CD14-positive monocyte (primary cell): ENCODE data around the gene HSBP1L1. TPM values are rescaled to one million over a fixed set of nuclear protein-coding genes. Genes with fewer than 3 reads are reported as not detected.

ENCODE experiments used
- DNase-seq, 3 donors: peaks; one replicate each; pipeline ENCODE4 v3.0.0-alpha.2; 2011 to 2022
- H2AFZ ChIP-seq: 2 replicates; pipeline ENCODE4 v1.6.0; 2012; ENCODE audit warnings: mild to moderate bottlenecking, low read depth, low read length, inconsistent platforms; ENCODE audit not compliant: insufficient read depth, poor library complexity, severe bottlenecking
- H3K27ac ChIP-seq, 2 donors: 1 replicate in 1 of 2; 2 replicates in 1 of 2; pipeline ENCODE4 v1.5.1; 2012 to 2013; ENCODE audit warnings: low read length in 2 of 2, control low read depth in 1 of 2, inconsistent platforms in 1 of 2, low read depth in 1 of 2, mild to moderate bottlenecking in 1 of 2
- H3K27me3 ChIP-seq, 2 donors: one replicate each; pipeline versions ENCODE4 v1.6.0 to v1.6.1; 2011 to 2013; ENCODE audit warnings: low read length in 2 of 2; ENCODE audit not compliant: control insufficient read depth in 2 of 2, insufficient read depth in 2 of 2
- H3K36me3 ChIP-seq, 2 donors: replicated peaks in 1 of 2; 1 replicate in 1 of 2; 2 replicates in 1 of 2; pipeline versions ENCODE4 v1.5.1 to v1.6.1; 2012 to 2013; ENCODE audit warnings: low read length in 2 of 2, control low read depth in 1 of 2, inconsistent platforms in 1 of 2, mild to moderate bottlenecking in 1 of 2; ENCODE audit not compliant: insufficient read depth in 2 of 2, control insufficient read depth in 1 of 2
- H3K4me1 ChIP-seq, 2 donors: 1 replicate in 1 of 2; 2 replicates in 1 of 2; pipeline versions ENCODE4 v1.5.1 to v1.6.1; 2012 to 2013; ENCODE audit warnings: low read length in 2 of 2, control low read depth in 1 of 2, inconsistent platforms in 1 of 2, mild to moderate bottlenecking in 1 of 2, moderate library complexity in 1 of 2; ENCODE audit not compliant: insufficient read depth in 2 of 2, control insufficient read depth in 1 of 2
- H3K4me2 ChIP-seq: replicated peaks from 2 replicates; pipeline ENCODE3; 2012; ENCODE audit warnings: low read length, moderate library complexity, mild to moderate bottlenecking; ENCODE audit not compliant: poor library complexity, severe bottlenecking; ENCODE audit errors: extremely low read depth
- H3K4me3 ChIP-seq, 3 experiments: fragments of 200-600 bp in 1 of 3; sonication (generic) in 1 of 3; replicated peaks in 1 of 3; 1 replicate in 2 of 3; 2 replicates in 1 of 3; pipeline ENCODE4 v1.5.1; 2011 to 2013; ENCODE audit warnings: low read length in 3 of 3, mild to moderate bottlenecking in 3 of 3, control low read depth in 2 of 3, low read depth in 2 of 3, inconsistent platforms in 1 of 3, moderate library complexity in 1 of 3
- H3K79me2 ChIP-seq: 2 replicates; pipeline ENCODE4 v1.6.0; 2012; ENCODE audit warnings: mild to moderate bottlenecking, control low read depth, inconsistent platforms, low read length, moderate library complexity; ENCODE audit not compliant: insufficient read depth
- H3K9ac ChIP-seq: 2 replicates; pipeline ENCODE4 v1.6.0; 2017; ENCODE audit warnings: low read length, mild to moderate bottlenecking; ENCODE audit not compliant: insufficient read depth, poor library complexity, severe bottlenecking
- H3K9me3 ChIP-seq, 2 donors: replicated peaks in 1 of 2; 1 replicate in 1 of 2; 2 replicates in 1 of 2; pipeline versions ENCODE4 v1.5.1 to v1.6.1; 2012 to 2013; ENCODE audit warnings: low read length in 2 of 2, control low read depth in 1 of 2; ENCODE audit not compliant: control insufficient read depth in 1 of 2, insufficient read depth in 1 of 2
- H4K20me1 ChIP-seq: 2 replicates; pipeline ENCODE4 v1.6.0; 2012; ENCODE audit warnings: mild to moderate bottlenecking, low read length, control low read depth, moderate library complexity; ENCODE audit not compliant: insufficient read depth
- H3K27ac Mint-ChIP-seq, 7 donors: one replicate each; pipeline ENCODE4 v1.8.0; 2020; ENCODE audit warnings: mild to moderate bottlenecking in 7 of 7, mixed read lengths in 7 of 7, moderate library complexity in 6 of 7, inconsistent platforms in 2 of 7
- H3K27me3 Mint-ChIP-seq, 3 donors: one replicate each; pipeline ENCODE4 v1.8.0; 2021 to 2022; ENCODE audit warnings: low read depth in 3 of 3, mild to moderate bottlenecking in 3 of 3, mixed read lengths in 3 of 3, moderate library complexity in 3 of 3, inconsistent platforms in 1 of 3
- H3K36me3 Mint-ChIP-seq, 2 donors: one replicate each; pipeline ENCODE4 v1.8.0; 2020; ENCODE audit warnings: mixed read lengths in 2 of 2, inconsistent platforms in 1 of 2, mild to moderate bottlenecking in 1 of 2
- H3K4me1 Mint-ChIP-seq: one replicate; pipeline ENCODE4 v1.8.0; 2020; ENCODE audit warnings: mild to moderate bottlenecking, mixed read lengths
- H3K4me3 Mint-ChIP-seq, 2 donors: one replicate each; pipeline ENCODE4 v1.8.0; 2020; ENCODE audit warnings: mild to moderate bottlenecking in 2 of 2, mixed read lengths in 2 of 2, moderate library complexity in 1 of 2
- H3K9me3 Mint-ChIP-seq, 7 donors: one replicate each; pipeline ENCODE4 v1.8.0; 2020 to 2022; ENCODE audit warnings: mixed read lengths in 7 of 7, mild to moderate bottlenecking in 6 of 7, moderate library complexity in 6 of 7, inconsistent platforms in 2 of 7
- CTCF ChIP-seq: fragments of 200-600 bp; IDR thresholded peaks from one replicate; pipeline ENCODE4 v1.8.0; 2022; ENCODE audit warnings: antibody characterized with exemption, mild to moderate bottlenecking
- WGBS: methylation state at CpG from one replicate; pipeline ENCODE4 v1.1.5; 2013; ENCODE audit warnings: missing lambda C conversion rate; ENCODE audit not compliant: insufficient coverage; 5-methylcytosine and 5-hydroxymethylcytosine counted together
- intact Hi-C, 2 donors: fragments of 100-400 bp; cut with micrococcal nuclease; formaldehyde crosslinking; loops; one replicate each; pipeline versions ENCODE4 v1.15.0 to v1.15.1; 2023
- polyA plus RNA-seq, 3 donors: library from polyadenylated mRNA; depleted of rRNA in 1 of 3; unstranded in 2 of 3; stranded (reverse) in 1 of 3; fragments of 300-500 nt in 2 of 3; fragments of >200 nt in 1 of 3; fragmentation: Illumina TruSeq in 2 of 3; gene quantifications; 1 replicate in 2 of 3; 2 replicates in 1 of 3; pipeline ENCODE4 v1.2.3, GENCODE V29; 2012 to 2021

Gene HSBP1L1
- polyA plus RNA-seq, 3 donors, result 2.5 to 13.2 (median 10.8) TPM

GRCh38 chr18:79932907-79933306 lies 31.5 kb upstream of the HSBP1L1 start:
- peaks cover 89 to 97% of the 10 kb centered on the region in 2 donors for H3K36me3 Mint-ChIP-seq
- Histone ChIP-seq H3K4me1 (no peaks in the 10 kb centered on the region), H3K9ac (no peak overlapping the region), H3K9me3 (peaks cover 64 to 85% of the 10 kb centered on the region in 2 donors), H3K4me2 (no peak overlapping the region), H3K79me2 (peaks cover 93% of the 10 kb centered on the region), H3K36me3 (peaks cover 59 to 99% of the 10 kb centered on the region in 2 donors), H4K20me1 (peaks cover 75% of the 10 kb centered on the region), H2AFZ (no peak overlapping the region), H3K27me3 (no peaks in the 10 kb centered on the region), H3K4me3 (no peak overlapping the region), H3K27ac (no peak overlapping the region)
- DNase-seq, result no peak
- no peak for TF ChIP-seq CTCF
- H3K9me3 Mint-ChIP-seq, result peaks cover 70 to 90% (median 80%) of the 10 kb centered on the region in 7 donors
- H3K27ac Mint-ChIP-seq, result no peak overlapping the region
- no peak overlapping the region for H3K4me3 Mint-ChIP-seq
- H3K27me3 Mint-ChIP-seq, result no peaks in the 10 kb centered on the region
- peaks cover 6% of the 10 kb centered on the region for H3K4me1 Mint-ChIP-seq
- intact Hi-C loops, result no loop called here
- no CpG with 5 or more reads among the region's 3 CpGs for WGBS

- H3K27ac Mint-ChIP-seq, result no peak overlapping the region
- H3K79me2 ChIP-seq, result peaks cover 93% of the 10 kb centered on the region
These were observed 30.7 kb upstream of the HSBP1L1 start for GRCh38 chr18:79933765-79934164.

More at GRCh38 chr18:79933765-79934164, 30.7 kb upstream of the HSBP1L1 start:
- H3K4me3 Mint-ChIP-seq, result no peak overlapping the region
- Histone ChIP-seq H3K27me3 (no peaks in the 10 kb centered on the region), H3K9me3 (peaks cover 60 to 85% of the 10 kb centered on the region in 2 donors), H3K27ac (no peak overlapping the region), H3K4me2 (no peak overlapping the region), H2AFZ (no peak overlapping the region), H3K4me3 (no peak overlapping the region), H3K36me3 (peaks cover 55 to 99% of the 10 kb centered on the region in 2 donors), H4K20me1 (peaks cover 75% of the 10 kb centered on the region), H3K4me1 (no peaks in the 10 kb centered on the region), H3K9ac (no peak overlapping the region)
- peaks cover 88 to 97% of the 10 kb centered on the region in 2 donors for H3K36me3 Mint-ChIP-seq
- peaks cover 71 to 90% (median 78%) of the 10 kb centered on the region in 7 donors for H3K9me3 Mint-ChIP-seq
- peaks cover 6% of the 10 kb centered on the region for H3K4me1 Mint-ChIP-seq
- intact Hi-C loops, result no loop called here
- DNase-seq, result no peak
- TF ChIP-seq CTCF, result no peak
- H3K27me3 Mint-ChIP-seq, result no peaks in the 10 kb centered on the region
- WGBS, result 96% methylated on average over 8 of the region's 10 CpGs
